WTC11 (cell line): ENCODE results near the gene ANXA8. TPM values are rescaled to one million over a fixed set of nuclear protein-coding genes. Genes with fewer than 3 reads are reported as not detected.
"Not testable (repeated sequence)": the region's sequence is repeated elsewhere in the genome, so short reads cannot be mapped to it uniquely, and the experiment has no call there.

Source experiments
- ATAC-seq: fragments of 200-7000 bp; cut with Tn5 transposase; 2 replicates; pipeline ENCODE4 v1.10.0; 2021; ENCODE audit warnings: mild to moderate bottlenecking, moderate library complexity
- CTCF ChIA-PET: fragments of 300-600 bp; sonication (Branson Sonifier 250); formaldehyde crosslinking; loops from one replicate; lab custom pipeline; 2021; ENCODE audit warnings: antibody characterized with exemption; lab: Charles Lee
- POLR2A ChIA-PET: fragments of 350-600 bp; sonication (Branson Sonifier 250); formaldehyde crosslinking; loops from one replicate; lab custom pipeline; 2021; ENCODE audit warnings: antibody characterized with exemption; lab: Charles Lee
- DNase-seq: peaks from one replicate; pipeline ENCODE4 v3.0.0; 2021; ENCODE audit warnings: low spot score
- H3K27ac Mint-ChIP-seq: 2 replicates; pipeline ENCODE4 v1.8.0; 2021; ENCODE audit warnings: mixed read lengths
- H3K27me3 Mint-ChIP-seq: 2 replicates; pipeline ENCODE4 v1.8.0; 2021; ENCODE audit warnings: low read depth, mild to moderate bottlenecking, moderate library complexity, mixed read lengths
- H3K36me3 Mint-ChIP-seq: 2 replicates; pipeline ENCODE4 v1.8.0; 2021; ENCODE audit warnings: mixed read lengths
- H3K4me1 Mint-ChIP-seq: 2 replicates; pipeline ENCODE4 v1.8.0; 2022; ENCODE audit warnings: mixed read lengths
- H3K4me3 Mint-ChIP-seq: 2 replicates; pipeline ENCODE4 v1.8.0; 2021; ENCODE audit warnings: mild to moderate bottlenecking, moderate library complexity, mixed read lengths
- H3K9me3 Mint-ChIP-seq: 2 replicates; pipeline ENCODE4 v1.8.0; 2021; ENCODE audit warnings: mixed read lengths
- ATF3 ChIP-seq: sonication (generic); formaldehyde crosslinking; conservative IDR thresholded peaks from 2 replicates; pipeline ENCODE4 v1.8.1; 2022; ENCODE audit warnings: mild to moderate bottlenecking, missing genetic modification reagents
- CREM ChIP-seq: sonication (generic); formaldehyde crosslinking; IDR thresholded peaks from 2 replicates; pipeline ENCODE4 v1.8.1; 2022; ENCODE audit warnings: mild to moderate bottlenecking, missing genetic modification reagents, moderate library complexity
- ETV6 ChIP-seq: sonication (generic); formaldehyde crosslinking; IDR thresholded peaks from 2 replicates; pipeline ENCODE4 v1.8.1; 2022; ENCODE audit warnings: mild to moderate bottlenecking, missing genetic modification reagents
- FOXP4 ChIP-seq: sonication (generic); formaldehyde crosslinking; IDR thresholded peaks from 2 replicates; pipeline ENCODE4 v1.8.0; 2022; ENCODE audit warnings: mild to moderate bottlenecking, missing genetic modification reagents
- GABPB1 ChIP-seq: sonication (generic); formaldehyde crosslinking; IDR thresholded peaks from 2 replicates; pipeline ENCODE4 v1.8.1; 2023; ENCODE audit warnings: mild to moderate bottlenecking, missing genetic modification reagents
- IRF1 ChIP-seq: sonication (generic); formaldehyde crosslinking; IDR thresholded peaks from 2 replicates; pipeline ENCODE4 v1.8.0; 2023; ENCODE audit warnings: missing genetic modification reagents
- MAX ChIP-seq: sonication (generic); formaldehyde crosslinking; IDR thresholded peaks from 2 replicates; pipeline ENCODE4 v1.8.0; 2022; ENCODE audit warnings: mild to moderate bottlenecking, missing genetic modification reagents
- NFATC4 ChIP-seq: fragments of 250-450 bp; sonication (Bioruptor Pico); IDR thresholded peaks from 2 replicates; pipeline ENCODE4 v1.9.0; 2021; ENCODE audit warnings: mild to moderate bottlenecking
- RELA ChIP-seq: sonication (generic); formaldehyde crosslinking; IDR thresholded peaks from 2 replicates; pipeline ENCODE4 v1.8.1; 2022; ENCODE audit warnings: missing genetic modification reagents, mild to moderate bottlenecking, borderline replicate concordance
- SOX15 ChIP-seq: fragments of 250-450 bp; sonication (Bioruptor Pico); IDR thresholded peaks from 2 replicates; pipeline ENCODE4 v1.9.0; 2021; ENCODE audit warnings: mild to moderate bottlenecking
- TEAD4 ChIP-seq: sonication (generic); formaldehyde crosslinking; IDR thresholded peaks from 2 replicates; pipeline ENCODE4 v1.8.0; 2022; ENCODE audit warnings: mild to moderate bottlenecking, missing genetic modification reagents
- ZBTB43 ChIP-seq: sonication (generic); formaldehyde crosslinking; IDR thresholded peaks from 2 replicates; pipeline ENCODE4 v1.8.1; 2023; ENCODE audit warnings: mild to moderate bottlenecking, missing genetic modification reagents
- ZNF121 ChIP-seq: sonication (generic); formaldehyde crosslinking; IDR thresholded peaks from 2 replicates; pipeline ENCODE4 v1.8.0; 2023; ENCODE audit warnings: missing genetic modification reagents
- ZNF138 ChIP-seq: sonication (generic); formaldehyde crosslinking; conservative IDR thresholded peaks from 2 replicates; pipeline ENCODE4 v1.8.1; 2022; ENCODE audit warnings: mild to moderate bottlenecking, moderate library complexity, missing genetic modification reagents
- ZNF219 ChIP-seq: sonication (generic); formaldehyde crosslinking; IDR thresholded peaks from 2 replicates; pipeline ENCODE4 v1.8.0; 2023; ENCODE audit warnings: missing genetic modification reagents, mild to moderate bottlenecking, borderline replicate concordance
- ZNF232 ChIP-seq: sonication (generic); formaldehyde crosslinking; IDR thresholded peaks from 2 replicates; pipeline ENCODE4 v1.8.0; 2022; ENCODE audit warnings: mild to moderate bottlenecking, missing genetic modification reagents
- ZSCAN18 ChIP-seq: fragments of 250-450 bp; sonication (Bioruptor Pico); IDR thresholded peaks from 2 replicates; pipeline ENCODE4 v2.1.2; 2022; ENCODE audit warnings: mild to moderate bottlenecking, moderate library complexity
- total RNA-seq: library from RNA; stranded (reverse); gene quantifications from 3 replicates; pipeline ENCODE4 v1.2.3, GENCODE V29; 2021

The ANXA8 gene
- total RNA-seq, 1 experiment from 2014 or later: 0.20 TPM

- TF ChIP-seq ETV6 (no peak), TEAD4 (CRISPR knock-in tag) (no peak), ZNF121 (no peak), RELA (CRISPR knock-in tag) (no peak), ZSCAN18 (CRISPR knock-in tag) (no peak), MAX (no peak), SOX15 (CRISPR knock-in tag) (no peak), ZNF219 (CRISPR knock-in tag) (no peak), ZBTB43 (CRISPR knock-in tag) (no peak), ZNF138 (CRISPR knock-in tag) (no peak), NFATC4 (CRISPR knock-in tag) (no peak), IRF1 (CRISPR knock-in tag) (no peak), ZNF232 (no peak)
These were observed 26.4 kb downstream of the ANXA8 start (continued) for GRCh38 chr10:47457528-47457820.

- ATAC-seq (no peak), DNase-seq (no peak)
- no peak overlapping the region for H3K4me3 Mint-ChIP-seq
- POLR2A ChIA-PET: no interaction called here
- H3K27me3 Mint-ChIP-seq: no peaks in the 10 kb centered on the region
- H3K27ac Mint-ChIP-seq: no peak overlapping the region
- H3K4me1 Mint-ChIP-seq: peaks cover 7% of the 10 kb centered on the region
- no peaks in the 10 kb centered on the region for H3K36me3 Mint-ChIP-seq
- CTCF ChIA-PET: no interaction called here
- no peaks in the 10 kb centered on the region for H3K9me3 Mint-ChIP-seq
- no peak for TF ChIP-seq FOXP4
These were observed 27.0 kb downstream of the ANXA8 start for GRCh38 chr10:47456794-47457527.

- ChIA-PET CTCF (no interaction called here), POLR2A (no interaction called here)
- H3K27me3 Mint-ChIP-seq: no peaks in the 10 kb centered on the region
- no peaks in the 10 kb centered on the region for H3K36me3 Mint-ChIP-seq
- no peak overlapping the region for H3K4me3 Mint-ChIP-seq
- no peak for ATAC-seq
- peaks cover 7% of the 10 kb centered on the region for H3K4me1 Mint-ChIP-seq
- TF ChIP-seq ATF3 (CRISPR knock-in tag): no peak
- no peak for TF ChIP-seq CREM (CRISPR knock-in tag)
- TF ChIP-seq GABPB1 (CRISPR knock-in tag): no peak
- DNase-seq: no peak
- no peak overlapping the region for H3K27ac Mint-ChIP-seq
- no peaks in the 10 kb centered on the region for H3K9me3 Mint-ChIP-seq
These were observed 27.7 kb downstream of the ANXA8 start for GRCh38 chr10:47456079-47456785.

GRCh38 chr10:47455350-47456078, 28.4 kb downstream of the ANXA8 start:
- H3K27me3 Mint-ChIP-seq, H3K27ac Mint-ChIP-seq, POLR2A ChIA-PET, H3K4me3 Mint-ChIP-seq, H3K4me1 Mint-ChIP-seq, H3K9me3 Mint-ChIP-seq, DNase-seq, CTCF ChIA-PET, H3K36me3 Mint-ChIP-seq, ATAC-seq: not testable (repeated sequence)
